Natural killer cell (primary cell): ENCODE measurements around the gene KCNJ6. TPM values are rescaled to one million over a fixed set of nuclear protein-coding genes. Genes with fewer than 3 reads are reported as not detected.
"Not testable (repeated sequence)": the region's sequence is repeated elsewhere in the genome, so short reads cannot be mapped to it uniquely, and the experiment has no call there.

Experiments used
- ATAC-seq, 3 donors: fragments of 150-1000 bp in 2 of 3; fragments of 200-7000 bp in 1 of 3; cut with Tn5 transposase; 1 replicate in 1 of 3; 2 replicates in 2 of 3; pipeline ENCODE4 v1.10.0; 2021; ENCODE audit warnings: mild to moderate bottlenecking in 2 of 3, moderate library complexity in 2 of 3
- DNase-seq, 2 donors: peaks; one replicate each; pipeline versions ENCODE4 v3.0.0 to v3.0.0-alpha.2; 2013 to 2021; ENCODE audit warnings: mixed read lengths in 1 of 2
- H3K27ac ChIP-seq: one replicate; pipeline ENCODE4 v1.5.1; 2013; ENCODE audit warnings: mild to moderate bottlenecking, low read length
- H3K27me3 ChIP-seq: one replicate; pipeline ENCODE4 v1.6.1; 2013; ENCODE audit warnings: low read length; ENCODE audit not compliant: control insufficient read depth, insufficient read depth
- H3K36me3 ChIP-seq: one replicate; pipeline ENCODE4 v1.6.1; 2013; ENCODE audit warnings: low read length; ENCODE audit not compliant: control insufficient read depth, insufficient read depth
- H3K4me1 ChIP-seq: one replicate; pipeline ENCODE4 v1.6.1; 2013; ENCODE audit warnings: low read length; ENCODE audit not compliant: control insufficient read depth, insufficient read depth
- H3K4me3 ChIP-seq: one replicate; pipeline ENCODE4 v1.5.1; 2013; ENCODE audit warnings: low read length
- H3K9me3 ChIP-seq: one replicate; pipeline ENCODE4 v1.6.1; 2013; ENCODE audit warnings: low read length; ENCODE audit not compliant: control insufficient read depth, insufficient read depth
- H3K27ac Mint-ChIP-seq, 2 donors: one replicate each; pipeline ENCODE4 v1.8.0; 2022; ENCODE audit warnings: mild to moderate bottlenecking in 2 of 2, mixed read lengths in 2 of 2, moderate library complexity in 1 of 2
- H3K27me3 Mint-ChIP-seq, 2 donors: one replicate each; pipeline ENCODE4 v1.8.0; 2022; ENCODE audit warnings: low read depth in 2 of 2, mixed read lengths in 2 of 2
- H3K36me3 Mint-ChIP-seq: one replicate; pipeline ENCODE4 v1.8.0; 2022; ENCODE audit warnings: mixed read lengths
- H3K4me1 Mint-ChIP-seq, 2 donors: one replicate each; pipeline ENCODE4 v1.8.0; 2022; ENCODE audit warnings: mixed read lengths in 2 of 2
- H3K4me3 Mint-ChIP-seq: one replicate; pipeline ENCODE4 v1.8.0; 2022; ENCODE audit warnings: mild to moderate bottlenecking, moderate library complexity, mixed read lengths
- H3K9me3 Mint-ChIP-seq, 2 donors: one replicate each; pipeline ENCODE4 v1.8.0; 2022; ENCODE audit warnings: mixed read lengths in 2 of 2
- WGBS: methylation state at CpG from one replicate; pipeline ENCODE4 v1.1.7; 2013; ENCODE audit warnings: missing lambda C conversion rate; ENCODE audit not compliant: insufficient coverage; 5-methylcytosine and 5-hydroxymethylcytosine counted together
- intact Hi-C: fragments of 100-400 bp; cut with micrococcal nuclease; formaldehyde crosslinking; loops from one replicate; pipeline ENCODE4 v1.14.2; 2022
- total RNA-seq, 4 donors: library from RNA; stranded (reverse); fragments of 120-200 nt in 1 of 4; gene quantifications; one replicate each; pipeline versions ENCODE4 v1.2.3 to v1.2.4, GENCODE V29; 2013 to 2022
- TF ChIP-seq, protein P1 (sequence below): fragments of 200-600 bp; IDR thresholded peaks from one replicate; pipeline ENCODE4 v1.8.0; 2022; ENCODE audit warnings: antibody characterized with exemption

KCNJ6 gene
- total RNA-seq, 3 donors from 2014 or later (not counting 1 experiment from before 2014, with no cell fraction given) = not detected

DNA sequence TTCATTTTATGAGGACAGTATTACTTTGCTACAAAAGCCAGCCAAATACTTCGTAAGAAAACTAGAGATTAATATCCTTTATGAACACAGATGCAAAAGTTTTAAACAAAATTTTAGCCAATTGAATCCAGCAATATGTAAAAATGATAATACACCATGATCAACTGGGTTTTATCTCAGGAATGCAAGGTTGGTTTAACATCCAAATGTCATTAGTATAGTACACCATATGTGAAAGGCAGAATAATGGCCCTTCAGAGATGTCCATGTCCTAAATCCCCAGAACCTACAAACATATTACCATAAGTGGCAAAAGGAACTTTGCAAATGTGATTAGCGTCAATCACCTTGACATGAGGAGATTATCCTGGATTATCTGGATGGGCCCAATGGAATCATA is 16.7 kb upstream of the KCNJ6 start:
- H3K36me3 ChIP-seq = no peaks in the 10 kb centered on the region
- WGBS = 100% methylated on average over 1 of the region's 2 CpGs
- intact Hi-C loops = no loop called here

DNA sequence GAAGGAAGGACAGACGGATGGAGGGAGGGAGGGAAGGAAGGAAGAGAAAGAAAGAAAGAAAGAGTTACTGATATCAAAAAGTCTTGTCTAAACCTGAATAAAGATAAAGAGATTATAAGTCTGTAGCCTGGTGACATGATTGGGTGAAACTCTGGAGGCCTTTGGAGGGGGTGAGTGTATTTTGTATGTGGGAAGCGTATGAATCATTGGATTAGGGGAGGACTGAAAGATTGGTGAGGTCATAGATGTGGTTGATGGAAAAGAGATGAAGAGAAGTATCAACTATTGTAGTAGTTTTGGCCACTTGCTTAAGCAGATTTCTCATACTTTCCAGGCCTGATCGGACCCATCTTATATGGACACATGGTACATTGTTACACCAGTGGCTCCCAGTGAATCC is 11.5 kb upstream of the KCNJ6 start:
- Histone ChIP-seq H3K9me3 (no peaks in the 10 kb centered on the region), H3K27me3 (no peaks in the 10 kb centered on the region), H3K4me3 (no peak overlapping the region), H3K4me1 (no peaks in the 10 kb centered on the region), H3K36me3 (no peaks in the 10 kb centered on the region), H3K27ac (no peak overlapping the region)
- WGBS = 80% methylated on average over 3 of the region's 3 CpGs
- no peak overlapping the region for H3K27ac Mint-ChIP-seq
- no peaks in the 10 kb centered on the region for H3K4me1 Mint-ChIP-seq
- TF ChIP-seq, protein P1, sequence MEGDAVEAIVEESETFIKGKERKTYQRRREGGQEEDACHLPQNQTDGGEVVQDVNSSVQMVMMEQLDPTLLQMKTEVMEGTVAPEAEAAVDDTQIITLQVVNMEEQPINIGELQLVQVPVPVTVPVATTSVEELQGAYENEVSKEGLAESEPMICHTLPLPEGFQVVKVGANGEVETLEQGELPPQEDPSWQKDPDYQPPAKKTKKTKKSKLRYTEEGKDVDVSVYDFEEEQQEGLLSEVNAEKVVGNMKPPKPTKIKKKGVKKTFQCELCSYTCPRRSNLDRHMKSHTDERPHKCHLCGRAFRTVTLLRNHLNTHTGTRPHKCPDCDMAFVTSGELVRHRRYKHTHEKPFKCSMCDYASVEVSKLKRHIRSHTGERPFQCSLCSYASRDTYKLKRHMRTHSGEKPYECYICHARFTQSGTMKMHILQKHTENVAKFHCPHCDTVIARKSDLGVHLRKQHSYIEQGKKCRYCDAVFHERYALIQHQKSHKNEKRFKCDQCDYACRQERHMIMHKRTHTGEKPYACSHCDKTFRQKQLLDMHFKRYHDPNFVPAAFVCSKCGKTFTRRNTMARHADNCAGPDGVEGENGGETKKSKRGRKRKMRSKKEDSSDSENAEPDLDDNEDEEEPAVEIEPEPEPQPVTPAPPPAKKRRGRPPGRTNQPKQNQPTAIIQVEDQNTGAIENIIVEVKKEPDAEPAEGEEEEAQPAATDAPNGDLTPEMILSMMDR = no peak
- H3K4me3 Mint-ChIP-seq = no peak overlapping the region
- no peak for ATAC-seq
- peaks cover 14 to 21% of the 10 kb centered on the region in 2 donors for H3K27me3 Mint-ChIP-seq
- intact Hi-C loops = no loop called here
- no peaks in the 10 kb centered on the region for H3K36me3 Mint-ChIP-seq
- DNase-seq = no peak
- H3K9me3 Mint-ChIP-seq = peaks cover 2 to 5% of the 10 kb centered on the region in 2 donors

More for the DNA sequence above, 16.7 kb upstream of the KCNJ6 start:
- no peaks in the 10 kb centered on the region for H3K9me3 ChIP-seq
- ATAC-seq (no peak), DNase-seq (no peak)
- Mint-ChIP-seq H3K9me3 (peaks cover 4 to 5% of the 10 kb centered on the region in 2 donors), H3K27me3 (peaks cover 2 to 26% of the 10 kb centered on the region in 2 donors), H3K27ac (no peak overlapping the region), H3K4me1 (no peaks in the 10 kb centered on the region), H3K36me3 (peaks cover 6% of the 10 kb centered on the region), H3K4me3 (no peak overlapping the region)
- no peak overlapping the region for H3K27ac ChIP-seq
- H3K27me3 ChIP-seq = no peaks in the 10 kb centered on the region
- TF ChIP-seq, protein P1 = no peak
- H3K4me1 ChIP-seq = no peaks in the 10 kb centered on the region
- H3K4me3 ChIP-seq = no peak overlapping the region

DNA sequence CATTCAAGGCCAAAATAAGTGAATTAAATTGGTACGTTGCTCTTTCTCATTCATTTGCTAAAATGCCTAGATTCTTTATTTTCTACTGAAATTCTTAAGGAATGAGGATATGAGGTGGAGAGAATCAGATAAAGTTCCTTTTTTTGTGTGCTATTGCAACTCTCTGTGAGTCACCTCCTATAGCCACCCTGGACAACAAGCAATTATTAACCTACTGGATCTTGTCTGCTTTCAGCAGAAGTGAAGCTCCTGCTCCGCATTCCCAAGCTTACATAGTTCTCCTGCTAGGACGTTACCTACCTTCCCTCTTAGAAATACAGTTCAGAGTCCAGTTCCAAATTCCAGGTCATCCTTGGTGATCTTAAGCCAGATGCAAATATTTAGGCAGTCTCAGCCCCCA is 4.8 kb upstream of the KCNJ6 start:
- Histone ChIP-seq H3K9me3 (no peaks in the 10 kb centered on the region), H3K4me3 (no peak overlapping the region), H3K27ac (no peak overlapping the region), H3K27me3 (peaks cover 11% of the 10 kb centered on the region), H3K4me1 (no peaks in the 10 kb centered on the region), H3K36me3 (no peaks in the 10 kb centered on the region)
- intact Hi-C loops = no loop called here
- Mint-ChIP-seq H3K4me3 (no peak overlapping the region), H3K36me3 (no peaks in the 10 kb centered on the region), H3K4me1 (no peaks in the 10 kb centered on the region), H3K27ac (no peak overlapping the region), H3K9me3 (peaks cover 0 to 2% of the 10 kb centered on the region in 2 donors), H3K27me3 (peaks cover 31 to 32% of the 10 kb centered on the region in 2 donors)
- TF ChIP-seq, protein P1 = no peak
- ATAC-seq = no peak
- DNase-seq = no peak
- WGBS = 64% methylated on average over 2 of the region's 3 CpGs

DNA sequence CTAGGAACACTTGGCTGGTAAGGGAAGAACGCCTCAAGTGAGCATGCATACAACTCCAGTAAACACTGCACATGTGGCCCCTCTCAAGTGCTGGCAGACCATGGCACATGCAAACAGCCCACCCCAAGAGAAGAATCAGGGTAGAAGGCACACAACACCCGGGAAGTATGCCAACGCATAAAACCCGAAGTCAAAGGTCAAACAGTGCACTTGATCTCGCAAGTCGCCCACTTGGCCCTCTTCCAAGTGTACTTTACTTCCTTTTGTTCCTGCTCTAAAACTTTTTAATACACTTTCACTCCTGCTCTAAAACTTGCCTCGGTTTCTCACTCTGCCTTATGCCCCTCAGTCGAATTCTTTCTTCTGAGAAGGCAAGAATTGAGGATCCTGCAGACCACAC is 4.0 kb upstream of the KCNJ6 start:
- WGBS = 83% methylated on average over 8 of the region's 8 CpGs
- H3K27me3 ChIP-seq = peaks cover 15% of the 10 kb centered on the region
- H3K9me3 Mint-ChIP-seq, H3K4me1 ChIP-seq, H3K27ac ChIP-seq, H3K4me1 Mint-ChIP-seq, H3K27ac Mint-ChIP-seq, intact Hi-C loops, H3K36me3 ChIP-seq, DNase-seq, H3K4me3 Mint-ChIP-seq, H3K4me3 ChIP-seq, H3K9me3 ChIP-seq, ATAC-seq, H3K36me3 Mint-ChIP-seq: not testable (repeated sequence)
- H3K27me3 Mint-ChIP-seq = peaks cover 37% of the 10 kb centered on the region in 2 donors
